Epithelial cell of proximal tubule (primary cell): ENCODE measurements around the gene COL4A1. TPM values are rescaled to one million over a fixed set of nuclear protein-coding genes. Genes with fewer than 3 reads are reported as not detected.

ENCODE experiments used
- DNase-seq: peaks from one replicate; pipeline ENCODE4 v3.0.0-alpha.2; 2011; ENCODE audit warnings: low read depth
- H3K4me3 ChIP-seq: 2 replicates; pipeline ENCODE4 v1.5.1; 2011; ENCODE audit warnings: low read depth, mild to moderate bottlenecking, low read length
- total RNA-seq: library from RNA; depleted of rRNA; stranded (reverse); fragments of >200 nt; gene quantifications from 2 replicates; pipeline ENCODE4 v1.2.3, GENCODE V29; 2015
- TF ChIP-seq, protein P1 (sequence below): conservative IDR thresholded peaks from 2 replicates; pipeline ENCODE4 v1.5.1; 2012; ENCODE audit warnings: low read depth, mild to moderate bottlenecking, low read length

Gene COL4A1
- total RNA-seq, 1 donor from 2014 or later = 547 TPM

DNA sequence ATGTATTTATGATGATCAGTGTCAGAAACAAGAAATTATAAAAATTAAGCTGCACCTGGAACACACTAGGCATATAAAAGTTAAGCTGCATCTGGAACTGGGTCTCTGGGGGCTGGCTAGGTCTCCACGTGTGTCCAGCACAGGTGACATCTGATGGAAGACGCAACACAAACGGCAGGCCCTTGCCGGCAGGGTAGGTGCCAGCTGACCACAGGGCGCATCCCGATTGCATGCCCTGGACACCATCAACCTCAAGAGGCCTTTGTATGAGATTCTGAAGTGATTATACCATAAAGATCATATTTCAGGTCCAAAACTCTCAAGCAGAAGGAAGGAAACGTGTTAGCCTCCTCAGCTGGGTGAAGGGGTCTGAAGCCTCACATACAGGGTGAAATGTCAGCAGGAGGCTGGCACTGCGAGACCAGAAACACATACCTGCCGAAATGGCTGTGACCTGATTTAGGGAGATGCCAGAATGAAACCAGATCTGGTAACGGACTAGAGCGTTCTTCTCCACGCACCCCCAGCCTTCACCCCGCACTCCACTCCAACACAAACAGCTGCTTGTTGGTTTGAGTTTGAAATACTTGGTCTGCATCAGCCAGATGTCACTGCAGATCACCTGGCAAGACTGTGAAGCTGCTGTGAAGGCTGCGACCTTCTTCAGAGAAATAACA is 37.3 kb downstream of the COL4A1 start:
- H3K4me3 ChIP-seq = no peak overlapping the region
- DNase-seq = no peak
- TF ChIP-seq, protein P1, sequence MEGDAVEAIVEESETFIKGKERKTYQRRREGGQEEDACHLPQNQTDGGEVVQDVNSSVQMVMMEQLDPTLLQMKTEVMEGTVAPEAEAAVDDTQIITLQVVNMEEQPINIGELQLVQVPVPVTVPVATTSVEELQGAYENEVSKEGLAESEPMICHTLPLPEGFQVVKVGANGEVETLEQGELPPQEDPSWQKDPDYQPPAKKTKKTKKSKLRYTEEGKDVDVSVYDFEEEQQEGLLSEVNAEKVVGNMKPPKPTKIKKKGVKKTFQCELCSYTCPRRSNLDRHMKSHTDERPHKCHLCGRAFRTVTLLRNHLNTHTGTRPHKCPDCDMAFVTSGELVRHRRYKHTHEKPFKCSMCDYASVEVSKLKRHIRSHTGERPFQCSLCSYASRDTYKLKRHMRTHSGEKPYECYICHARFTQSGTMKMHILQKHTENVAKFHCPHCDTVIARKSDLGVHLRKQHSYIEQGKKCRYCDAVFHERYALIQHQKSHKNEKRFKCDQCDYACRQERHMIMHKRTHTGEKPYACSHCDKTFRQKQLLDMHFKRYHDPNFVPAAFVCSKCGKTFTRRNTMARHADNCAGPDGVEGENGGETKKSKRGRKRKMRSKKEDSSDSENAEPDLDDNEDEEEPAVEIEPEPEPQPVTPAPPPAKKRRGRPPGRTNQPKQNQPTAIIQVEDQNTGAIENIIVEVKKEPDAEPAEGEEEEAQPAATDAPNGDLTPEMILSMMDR = no peak

DNA sequence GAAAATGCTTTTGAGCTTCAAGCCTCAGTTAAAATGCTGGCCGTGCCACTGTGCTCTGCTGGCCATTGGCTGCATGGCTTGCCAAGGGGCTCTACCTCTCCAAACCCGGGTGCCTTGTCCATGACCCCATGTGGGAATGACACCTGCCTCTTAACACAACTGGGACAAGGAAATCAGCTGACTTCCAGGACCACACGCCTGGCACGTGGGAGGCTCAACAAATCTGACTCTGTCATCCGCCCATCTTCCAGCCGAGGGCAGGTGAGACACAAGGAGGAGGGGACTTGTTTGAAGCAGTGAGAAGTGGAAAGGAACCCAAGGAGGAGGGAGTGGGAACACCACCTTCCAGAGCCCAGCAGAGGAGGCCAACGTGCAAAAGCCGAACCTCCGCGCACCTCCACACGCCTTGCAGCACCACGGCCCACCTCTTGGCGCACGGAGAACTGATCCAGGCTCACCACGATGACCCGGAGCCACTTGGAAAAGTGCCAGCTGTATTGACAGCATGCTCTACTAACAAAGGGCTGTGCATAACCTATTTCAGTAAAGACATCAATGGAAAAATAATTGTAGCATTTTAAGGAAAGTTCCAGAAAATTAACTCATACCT is 38.3 kb downstream of the COL4A1 start:
- no peak for DNase-seq
- H3K4me3 ChIP-seq = no peak overlapping the region
- TF ChIP-seq, protein P1 = no peak

DNA sequence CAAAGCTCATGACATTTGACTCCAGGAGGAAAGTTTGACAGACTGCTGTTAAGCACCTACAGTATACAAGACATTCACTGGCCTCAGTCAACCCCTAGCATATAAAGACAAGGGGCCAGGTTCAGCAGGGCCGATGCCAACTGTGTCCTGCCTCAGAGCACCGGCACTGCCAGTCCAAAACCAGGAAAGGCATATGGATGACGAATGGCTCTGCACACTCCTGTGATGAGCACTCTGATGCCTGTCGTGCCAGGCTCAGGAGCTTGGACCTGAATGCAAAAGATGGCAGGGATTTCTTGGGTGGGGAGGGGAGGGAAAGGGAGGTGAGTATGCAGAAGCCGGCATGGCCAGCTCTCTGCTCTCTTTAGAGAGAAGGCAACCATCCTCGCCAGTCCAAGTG is 38.9 kb downstream of the COL4A1 start:
- TF ChIP-seq, protein P1 = no peak
- no peak overlapping the region for H3K4me3 ChIP-seq
- no peak for DNase-seq

GRCh38 chr13:110266983-110267382 is 40.0 kb downstream of the COL4A1 start:
- TF ChIP-seq, protein P1 = no peak
- no peak overlapping the region for H3K4me3 ChIP-seq
- DNase-seq = no peak

- DNase-seq = no peak
- TF ChIP-seq, protein P1 = no peak
- H3K4me3 ChIP-seq = no peak overlapping the region
These were observed 40.5 kb downstream of the COL4A1 start for GRCh38 chr13:110266431-110266809.

DNA sequence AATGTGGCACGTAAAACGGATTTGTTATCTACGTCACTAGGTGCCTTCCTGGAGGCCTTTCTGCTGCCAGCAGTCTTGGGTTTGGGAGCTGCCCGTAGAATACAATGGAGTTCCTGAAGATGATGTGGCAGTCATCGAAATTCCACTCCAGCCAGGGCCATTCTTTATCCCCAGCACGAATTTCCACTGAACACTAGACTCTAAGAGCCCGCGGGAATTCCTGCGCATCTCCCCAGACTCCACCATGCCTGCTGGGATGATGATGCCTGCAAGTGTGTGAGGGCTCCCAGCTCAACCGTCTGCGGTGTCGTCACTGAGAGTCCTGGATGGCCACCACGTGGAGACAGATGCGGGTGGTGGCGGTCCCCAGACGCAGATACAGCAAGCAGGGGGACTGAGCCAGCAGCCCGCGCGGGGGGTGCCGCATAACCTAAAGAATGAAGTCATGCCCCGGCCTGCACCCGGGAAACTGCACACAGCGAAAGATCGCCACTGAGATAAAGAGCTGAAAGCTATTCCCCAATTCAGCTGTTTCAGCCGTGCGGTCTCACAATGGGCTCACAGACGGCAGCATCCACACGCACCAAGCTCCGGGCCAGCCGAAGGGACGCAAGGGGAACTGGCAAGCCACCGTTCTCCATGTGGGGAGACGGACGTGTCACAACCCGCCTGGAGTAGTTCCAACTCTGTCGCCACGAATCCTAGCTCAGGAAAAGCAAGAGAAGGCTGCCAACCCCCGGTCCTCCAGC is 41.1 kb downstream of the COL4A1 start:
- TF ChIP-seq, protein P1 = no peak
- H3K4me3 ChIP-seq = no peak overlapping the region
- no peak for DNase-seq
